Measurements from ENCODE around the gene ZFPL1.

Gene ZFPL1

GRCh38 chr11:65083834-65084597 lies at the start of gene ZFPL1, which contains the start of gene CDCA5:
ZFPL1 (plus strand) TSS chr11:65084222; CDS start chr11:65084699, 477 bp downstream.
CDCA5 (minus strand) TSS chr11:65084040; CDS start chr11:65083978, 62 bp downstream.
- DNase-seq: peak; percentile 90

DNA sequence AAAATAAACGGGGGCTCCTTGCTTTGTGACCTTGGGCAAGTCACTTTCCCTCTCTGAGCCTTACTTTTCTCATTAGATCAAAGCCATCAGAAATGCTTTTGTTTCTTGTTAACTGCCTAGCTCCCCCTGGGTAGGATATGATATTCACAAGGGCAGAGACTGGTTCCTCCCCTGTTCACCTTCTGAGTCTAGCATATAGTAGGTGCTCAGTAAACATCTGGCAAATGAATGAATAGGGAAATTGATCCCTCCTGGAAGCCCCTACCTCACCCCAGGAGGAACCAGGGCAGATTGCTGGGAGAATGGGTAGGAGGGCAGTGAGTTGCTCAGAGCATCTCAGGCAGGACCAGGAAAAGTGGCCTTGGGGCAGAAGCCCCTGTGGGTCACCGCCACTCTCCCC lies 49.6 kb upstream of the ZFPL1 start:
- DNase-seq: no peak

DNA sequence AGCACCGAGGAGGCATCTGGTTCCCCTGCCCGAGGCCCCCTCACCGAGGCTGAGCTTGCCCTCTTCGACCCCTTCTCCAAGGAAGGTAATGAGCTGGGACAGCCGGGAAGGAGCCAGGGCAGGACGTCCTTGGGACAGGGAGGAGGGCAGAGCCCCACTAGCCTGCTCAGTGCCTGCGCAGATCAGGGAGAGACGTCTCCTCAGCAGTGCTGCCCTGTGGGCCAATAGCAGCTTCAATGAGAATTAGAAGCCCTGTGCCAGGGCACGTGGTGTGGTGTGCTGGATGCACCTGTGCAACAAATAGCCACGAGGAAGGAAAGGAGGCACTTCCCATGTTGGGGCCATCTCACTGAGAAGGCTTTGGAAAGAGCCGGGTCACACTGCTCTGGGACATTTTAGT lies 48.4 kb upstream of the ZFPL1 start:
- no peak for DNase-seq

DNA sequence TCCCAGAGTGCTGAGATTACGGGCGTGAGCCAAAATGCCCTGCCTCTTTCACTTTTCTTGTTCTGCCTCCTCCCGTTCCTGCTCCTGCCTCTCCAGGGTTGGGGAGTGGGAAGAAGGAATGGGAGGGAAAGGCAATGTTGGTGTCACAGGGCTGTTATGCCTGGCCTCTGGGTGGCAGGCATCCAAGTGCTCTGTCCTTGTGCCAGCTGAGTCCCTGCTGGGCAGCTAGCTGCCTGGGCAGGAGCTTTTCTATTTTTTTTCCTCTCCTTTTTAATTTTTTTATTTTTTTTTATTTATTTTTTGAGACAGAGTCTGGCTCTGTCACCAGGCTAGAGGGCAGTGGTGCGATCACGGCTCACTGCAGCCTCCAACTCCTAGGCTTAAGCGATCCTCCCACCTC lies 47.1 kb upstream of the ZFPL1 start:
- no peak for DNase-seq

GRCh38 chr11:65040520-65040846 lies 43.5 kb upstream of the ZFPL1 start:
- no peak for DNase-seq

- DNase-seq: peak; percentile 98
Observed at GRCh38 chr11:65040847-65041622, 43.0 kb upstream of the ZFPL1 start, which contains the start of gene SAC3D1. SAC3D1 (plus strand) TSS chr11:65041210; CDS start chr11:65041293, 83 bp downstream.

DNA sequence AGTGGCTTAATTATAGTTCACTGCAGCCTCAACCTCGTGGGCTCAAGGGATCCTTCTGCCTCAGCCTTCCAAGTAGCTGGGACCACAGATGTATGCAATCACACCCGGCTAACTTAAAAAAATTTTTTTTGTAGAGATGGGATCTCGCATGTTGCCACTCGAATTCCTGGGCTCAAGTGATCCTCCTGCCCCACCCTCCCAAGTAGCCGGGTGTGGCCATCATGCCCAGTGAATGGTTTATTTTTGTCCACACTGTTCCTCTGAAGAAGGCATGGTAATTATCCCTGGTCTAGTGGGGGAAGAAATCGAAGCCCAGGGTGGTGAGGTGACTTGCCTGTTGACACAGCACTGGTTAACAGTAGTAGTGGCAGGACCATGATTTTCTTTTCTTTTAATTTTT lies 41.1 kb upstream of the ZFPL1 start:
- no peak for DNase-seq

- DNase-seq: no peak
Observed at GRCh38 chr11:65043881-65044501, 40.0 kb upstream of the ZFPL1 start.

DNA sequence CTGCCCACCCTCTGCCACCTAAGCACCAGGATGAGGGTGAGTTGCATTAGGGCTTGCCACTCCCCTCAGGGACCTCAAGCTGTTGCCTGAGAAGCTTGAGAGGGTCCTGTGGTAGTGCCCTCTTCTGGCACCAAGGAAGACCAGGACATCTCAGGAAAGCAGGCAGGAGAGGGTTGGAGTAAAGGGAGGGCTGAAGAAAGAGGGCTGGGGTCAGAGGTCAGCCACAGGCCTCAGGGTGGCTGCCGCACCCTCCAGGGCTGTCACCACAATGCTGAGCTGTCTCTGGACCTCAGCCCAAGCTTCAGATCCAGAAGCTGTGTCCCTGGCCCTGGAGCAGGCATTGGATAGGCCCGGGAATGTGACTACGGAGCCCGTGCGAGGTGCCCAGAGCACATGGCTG lies 39.0 kb upstream of the ZFPL1 start:
- DNase-seq: no peak

- DNase-seq: no peak
Observed at GRCh38 chr11:65045728-65046127, 38.3 kb upstream of the ZFPL1 start.

- no peak for DNase-seq
Observed at GRCh38 chr11:65047581-65048422, 36.2 kb upstream of the ZFPL1 start.

- no peak for DNase-seq
Observed at GRCh38 chr11:65051398-65051858, 32.6 kb upstream of the ZFPL1 start.

DNA sequence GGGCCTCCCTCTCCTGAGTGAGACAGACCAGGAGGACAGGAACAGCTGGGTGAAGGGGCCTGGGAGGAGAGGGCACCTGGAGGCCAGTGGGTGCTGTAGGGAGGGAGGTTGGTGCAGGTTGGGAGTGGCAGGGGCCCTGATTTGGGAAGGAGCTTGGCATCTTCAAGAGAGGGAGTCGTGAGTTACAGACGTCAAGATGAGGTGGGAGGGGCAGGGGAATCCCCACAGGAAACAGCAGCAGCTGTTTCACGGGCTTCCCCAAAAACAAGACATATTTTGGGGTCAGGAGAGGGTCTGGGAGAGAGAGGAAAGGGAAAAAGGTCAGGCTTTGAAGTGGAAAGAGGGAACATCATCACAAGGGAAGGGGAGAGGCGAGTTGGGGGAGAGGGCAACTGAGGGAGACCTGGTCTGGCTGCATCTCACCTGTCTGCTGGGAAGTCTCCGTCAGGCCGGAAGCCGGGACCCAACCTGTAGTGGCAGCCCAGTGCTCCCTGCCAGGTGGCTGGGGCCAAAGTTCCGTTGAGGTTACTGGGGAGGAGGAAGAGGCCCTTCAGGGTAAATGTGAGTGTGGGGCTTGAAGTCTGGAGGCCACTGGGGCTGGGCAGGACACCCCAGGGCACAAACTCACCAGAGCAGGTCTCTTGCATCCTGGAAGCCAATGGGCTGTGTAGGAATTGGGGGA lies 30.1 kb upstream of the ZFPL1 start:
- DNase-seq: no peak

DNA sequence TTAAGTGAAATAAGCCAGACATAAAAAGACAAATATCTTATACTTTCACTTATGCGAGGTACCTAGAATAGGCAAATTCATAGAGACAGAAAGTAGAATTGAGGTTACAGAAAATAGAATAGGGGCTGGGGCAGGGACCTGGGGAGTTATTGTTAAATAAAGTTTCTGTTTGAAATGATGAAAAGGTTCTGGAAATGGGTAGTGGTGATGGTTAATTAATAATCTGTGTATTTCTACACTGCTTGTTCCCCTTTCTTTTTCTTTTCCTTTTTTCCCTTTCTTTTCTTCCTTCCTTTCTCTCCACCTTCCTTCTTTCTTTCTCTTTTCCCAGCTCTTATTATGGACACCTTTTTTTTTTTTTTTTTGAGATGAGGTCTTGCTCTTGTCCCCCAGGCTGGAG lies 28.5 kb upstream of the ZFPL1 start:
- no peak for DNase-seq

DNA sequence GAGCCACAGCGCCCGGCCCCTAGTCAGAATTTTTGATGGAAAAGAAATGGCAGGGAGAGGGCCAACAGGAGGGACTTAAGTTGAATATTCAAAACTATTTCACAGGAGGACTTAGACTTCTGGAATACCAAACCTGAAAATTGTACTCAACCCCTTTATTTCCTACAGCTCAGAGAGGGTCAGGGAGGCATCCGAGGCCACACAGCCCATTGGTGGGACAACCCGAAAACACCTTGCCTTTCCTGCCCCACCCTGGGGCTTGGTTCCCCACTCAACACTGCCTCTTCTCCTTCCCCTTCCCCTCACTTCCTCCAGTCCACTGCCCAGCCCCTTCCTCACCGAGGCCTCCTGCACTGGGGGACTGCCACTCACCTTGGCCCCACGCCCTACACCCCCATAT lies 27.0 kb upstream of the ZFPL1 start:
- no peak for DNase-seq

- DNase-seq: no peak
Observed at GRCh38 chr11:65057526-65057925, 26.5 kb upstream of the ZFPL1 start.

DNA sequence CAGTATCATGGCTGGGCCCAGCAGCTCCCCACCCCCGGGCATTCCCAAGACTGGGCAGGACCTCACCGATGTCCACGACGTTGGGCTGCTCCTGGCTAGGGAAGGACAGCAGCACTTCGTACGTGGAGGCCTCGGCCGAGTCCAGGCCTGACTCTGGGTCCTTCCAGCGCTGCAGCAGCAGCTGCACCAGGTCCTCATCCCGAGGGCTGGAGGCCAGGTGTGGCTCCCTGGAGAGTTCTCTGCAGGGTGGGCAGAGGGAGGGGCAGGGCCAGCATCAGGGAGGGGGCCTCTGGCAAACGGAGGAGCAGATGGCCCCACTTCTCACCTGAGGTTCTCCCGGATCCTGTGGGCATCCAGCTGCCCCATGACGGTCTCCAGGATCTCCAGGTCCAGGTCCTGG lies 26.0 kb upstream of the ZFPL1 start:
- no peak for DNase-seq

DNA sequence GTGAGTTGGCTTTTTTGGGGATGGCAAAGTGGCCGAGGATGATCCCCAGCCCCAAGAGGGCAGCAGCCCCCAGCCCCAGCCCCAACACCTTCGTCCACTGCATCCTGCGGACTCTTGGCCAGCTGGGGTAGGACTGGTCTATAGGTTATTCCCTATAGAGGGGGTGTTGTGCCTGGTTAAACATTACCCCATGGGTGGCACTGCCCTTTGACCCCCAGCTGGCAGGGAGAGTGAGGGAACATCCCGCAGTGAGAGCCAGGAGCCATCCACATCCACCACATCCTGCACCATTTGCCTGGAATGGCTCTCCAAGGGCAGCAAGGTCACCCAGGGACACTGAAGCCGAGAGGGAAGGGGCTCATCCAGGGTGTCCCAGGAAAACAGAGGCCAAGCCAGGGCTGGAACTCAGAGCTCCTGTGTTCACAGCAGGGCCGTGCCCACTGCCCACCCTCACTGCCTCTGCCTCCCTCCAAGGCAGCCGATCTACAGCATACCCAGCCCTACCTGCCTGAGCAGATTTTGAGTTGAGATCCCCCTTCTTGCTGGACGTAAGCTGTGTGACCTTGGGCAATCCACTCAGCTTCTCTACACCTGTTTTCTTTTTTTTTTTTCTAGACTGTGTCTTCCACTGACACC lies 25.5 kb upstream of the ZFPL1 start, which contains the start of gene NAALADL1:
NAALADL1 (minus strand) TSS at position 135 of the 636 bp plus-strand sequence; CDS start at position 103, 32 bp downstream.
- no peak for DNase-seq

- no peak for DNase-seq
Observed at GRCh38 chr11:65059523-65059922, 24.5 kb upstream of the ZFPL1 start.

GRCh38 chr11:65059959-65060824 lies 23.8 kb upstream of the ZFPL1 start:
- no peak for DNase-seq
